Esophagus muscularis mucosa (tissue), 3 donors: ENCODE data around the gene CD74.

Experiments
- POLR2A ChIP-seq: fragments of 450-650 bp; IDR thresholded peaks from one replicate; pipeline ENCODE4 v1.6.1; 2017; ENCODE audit warnings: antibody characterized with exemption, moderate library complexity, mild to moderate bottlenecking, low read depth
- TF ChIP-seq, protein P1 (sequence below), 3 experiments: fragments of 200-600 bp in 2 of 3; fragments of 450-650 bp in 1 of 3; sonication (generic) in 2 of 3; IDR thresholded peaks; one replicate each; pipeline ENCODE4 v1.5.1; 2017 to 2019; ENCODE audit warnings: antibody characterized with exemption in 3 of 3, mild to moderate bottlenecking in 2 of 3, moderate library complexity in 1 of 3

DNA sequence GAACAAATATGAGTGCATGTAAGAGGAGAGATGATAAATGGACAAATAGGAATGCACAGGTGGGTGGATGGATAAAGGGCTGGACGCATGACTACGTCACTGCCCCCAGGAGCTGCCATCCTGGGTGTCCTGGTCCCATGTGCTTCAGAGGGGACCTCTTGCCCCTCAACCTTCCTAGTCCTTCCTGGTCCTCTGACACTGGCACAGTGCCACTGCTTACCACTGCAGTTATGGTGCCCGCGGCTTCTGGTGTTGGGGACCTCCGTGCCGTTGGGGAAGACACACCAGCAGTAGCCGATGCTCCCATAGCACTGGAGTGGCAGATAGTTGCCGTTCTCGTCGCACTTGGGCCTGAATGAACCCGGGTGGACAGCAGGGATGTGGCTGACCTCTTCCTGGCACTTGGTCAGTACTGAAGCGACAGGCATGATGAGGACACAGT, 9.8 kb downstream of the CD74 start:
- TF ChIP-seq, protein P1, sequence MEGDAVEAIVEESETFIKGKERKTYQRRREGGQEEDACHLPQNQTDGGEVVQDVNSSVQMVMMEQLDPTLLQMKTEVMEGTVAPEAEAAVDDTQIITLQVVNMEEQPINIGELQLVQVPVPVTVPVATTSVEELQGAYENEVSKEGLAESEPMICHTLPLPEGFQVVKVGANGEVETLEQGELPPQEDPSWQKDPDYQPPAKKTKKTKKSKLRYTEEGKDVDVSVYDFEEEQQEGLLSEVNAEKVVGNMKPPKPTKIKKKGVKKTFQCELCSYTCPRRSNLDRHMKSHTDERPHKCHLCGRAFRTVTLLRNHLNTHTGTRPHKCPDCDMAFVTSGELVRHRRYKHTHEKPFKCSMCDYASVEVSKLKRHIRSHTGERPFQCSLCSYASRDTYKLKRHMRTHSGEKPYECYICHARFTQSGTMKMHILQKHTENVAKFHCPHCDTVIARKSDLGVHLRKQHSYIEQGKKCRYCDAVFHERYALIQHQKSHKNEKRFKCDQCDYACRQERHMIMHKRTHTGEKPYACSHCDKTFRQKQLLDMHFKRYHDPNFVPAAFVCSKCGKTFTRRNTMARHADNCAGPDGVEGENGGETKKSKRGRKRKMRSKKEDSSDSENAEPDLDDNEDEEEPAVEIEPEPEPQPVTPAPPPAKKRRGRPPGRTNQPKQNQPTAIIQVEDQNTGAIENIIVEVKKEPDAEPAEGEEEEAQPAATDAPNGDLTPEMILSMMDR (IDR thresholded peaks at IDR 0.05), result no peak
- TF ChIP-seq POLR2A, result no peak
